WTC11 (cell line): ENCODE measurements around the gene PEBP1. TPM values are rescaled to one million over a fixed set of nuclear protein-coding genes. Genes with fewer than 3 reads are reported as not detected.

Source experiments
- ELF4 ChIP-seq: sonication (generic); formaldehyde crosslinking; IDR thresholded peaks from 2 replicates; pipeline ENCODE4 v1.8.1; 2022; ENCODE audit warnings: low read depth, mild to moderate bottlenecking, moderate library complexity, missing genetic modification reagents
- EMX1 ChIP-seq: fragments of 250-450 bp; sonication (Bioruptor Pico); IDR thresholded peaks from 2 replicates; pipeline ENCODE4 v1.8.0; 2021; ENCODE audit warnings: mild to moderate bottlenecking
- GRHL2 ChIP-seq: fragments of 250-450 bp; sonication (Bioruptor Pico); IDR thresholded peaks from 2 replicates; pipeline ENCODE4 v1.8.0; 2022; ENCODE audit warnings: mild to moderate bottlenecking, moderate library complexity; ENCODE audit not compliant: insufficient replicate concordance, severe bottlenecking
- KAT7 ChIP-seq: sonication (generic); formaldehyde crosslinking; IDR thresholded peaks from 2 replicates; pipeline ENCODE4 v1.8.1; 2023; ENCODE audit warnings: missing genetic modification reagents, mild to moderate bottlenecking, borderline replicate concordance
- MXD4 ChIP-seq: fragments of 250-450 bp; sonication (Bioruptor Pico); IDR thresholded peaks from 2 replicates; pipeline ENCODE4 v1.8.0; 2021; ENCODE audit warnings: mild to moderate bottlenecking, moderate library complexity, borderline replicate concordance
- NR3C1 ChIP-seq: sonication (generic); formaldehyde crosslinking; conservative IDR thresholded peaks from 2 replicates; pipeline ENCODE4 v1.8.1; 2023; ENCODE audit warnings: low read depth, mild to moderate bottlenecking, missing genetic modification reagents
- PRRX2 ChIP-seq: fragments of 250-450 bp; sonication (Bioruptor Pico); IDR thresholded peaks from 2 replicates; pipeline ENCODE4 v1.8.0; 2021; ENCODE audit warnings: mild to moderate bottlenecking
- RELA ChIP-seq: sonication (generic); formaldehyde crosslinking; IDR thresholded peaks from 2 replicates; pipeline ENCODE4 v1.8.1; 2022; ENCODE audit warnings: missing genetic modification reagents, mild to moderate bottlenecking, borderline replicate concordance
- SMAD3 ChIP-seq: sonication (generic); formaldehyde crosslinking; IDR thresholded peaks from 2 replicates; pipeline ENCODE4 v1.8.0; 2022; ENCODE audit warnings: missing genetic modification reagents, mild to moderate bottlenecking, borderline replicate concordance
- TEAD1 ChIP-seq: sonication (generic); formaldehyde crosslinking; IDR thresholded peaks from 2 replicates; pipeline ENCODE4 v1.8.0; 2022; ENCODE audit warnings: mild to moderate bottlenecking, missing genetic modification reagents
- ZNF121 ChIP-seq: sonication (generic); formaldehyde crosslinking; IDR thresholded peaks from 2 replicates; pipeline ENCODE4 v1.8.0; 2023; ENCODE audit warnings: missing genetic modification reagents
- ZNF138 ChIP-seq: sonication (generic); formaldehyde crosslinking; conservative IDR thresholded peaks from 2 replicates; pipeline ENCODE4 v1.8.1; 2022; ENCODE audit warnings: mild to moderate bottlenecking, moderate library complexity, missing genetic modification reagents
- ZNF263 ChIP-seq: sonication (generic); formaldehyde crosslinking; IDR thresholded peaks from 2 replicates; pipeline ENCODE4 v1.8.1; 2022; ENCODE audit warnings: low read depth, mild to moderate bottlenecking, moderate library complexity, missing genetic modification reagents
- ZNF317 ChIP-seq: sonication (generic); formaldehyde crosslinking; IDR thresholded peaks from 2 replicates; pipeline ENCODE4 v1.8.1; 2023; ENCODE audit warnings: low read depth, mild to moderate bottlenecking, moderate library complexity, missing genetic modification reagents, borderline replicate concordance
- ZNF396 ChIP-seq: fragments of 250-450 bp; sonication (Bioruptor Pico); IDR thresholded peaks from 2 replicates; pipeline ENCODE4 v1.8.0; 2021; ENCODE audit warnings: mild to moderate bottlenecking, moderate library complexity, borderline replicate concordance
- total RNA-seq: library from RNA; stranded (reverse); gene quantifications from 3 replicates; pipeline ENCODE4 v1.2.3, GENCODE V29; 2021
- TF ChIP-seq, protein P1 (sequence below): sonication (generic); formaldehyde crosslinking; conservative IDR thresholded peaks from 2 replicates; pipeline ENCODE4 v1.8.1; 2023; ENCODE audit warnings: mild to moderate bottlenecking, low read depth, missing genetic modification reagents, moderate library complexity
- TF ChIP-seq, protein P2 (sequence below): sonication (generic); formaldehyde crosslinking; IDR thresholded peaks from 2 replicates; pipeline ENCODE4 v1.8.1; 2022; ENCODE audit warnings: low read depth, mild to moderate bottlenecking, moderate library complexity, missing genetic modification reagents, borderline replicate concordance
- TF ChIP-seq, protein P3 (sequence below): sonication (generic); formaldehyde crosslinking; IDR thresholded peaks from 2 replicates; pipeline ENCODE4 v1.8.1; 2023; ENCODE audit warnings: mild to moderate bottlenecking, missing genetic modification reagents, moderate library complexity
- TF ChIP-seq, protein P4 (sequence below): sonication (generic); formaldehyde crosslinking; IDR thresholded peaks from 2 replicates; pipeline ENCODE4 v1.8.1; 2022; ENCODE audit warnings: low read depth, missing genetic modification reagents, borderline replicate concordance
- TF ChIP-seq, protein P5 (sequence below): sonication (generic); formaldehyde crosslinking; IDR thresholded peaks from 2 replicates; pipeline ENCODE4 v1.8.0; 2022; ENCODE audit warnings: missing genetic modification reagents
- TF ChIP-seq, protein P6 (sequence below): sonication (generic); formaldehyde crosslinking; IDR thresholded peaks from 2 replicates; pipeline ENCODE4 v1.8.0; 2022; ENCODE audit warnings: mild to moderate bottlenecking, missing genetic modification reagents
- TF ChIP-seq, protein P7 (sequence below): sonication (generic); formaldehyde crosslinking; IDR thresholded peaks from 2 replicates; pipeline ENCODE4 v1.8.1; 2023; ENCODE audit warnings: mild to moderate bottlenecking, missing genetic modification reagents, moderate library complexity
- TF ChIP-seq, protein P8 (sequence below): sonication (generic); formaldehyde crosslinking; IDR thresholded peaks from 2 replicates; pipeline ENCODE4 v1.8.1; 2022; ENCODE audit warnings: mild to moderate bottlenecking, missing genetic modification reagents, moderate library complexity, borderline replicate concordance
- TF ChIP-seq, protein P9 (sequence below): sonication (generic); formaldehyde crosslinking; IDR thresholded peaks from 2 replicates; pipeline ENCODE4 v1.8.0; 2022; ENCODE audit warnings: mild to moderate bottlenecking, missing genetic modification reagents

PEBP1 gene
- total RNA-seq, 1 experiment from 2014 or later: 363 TPM

DNA sequence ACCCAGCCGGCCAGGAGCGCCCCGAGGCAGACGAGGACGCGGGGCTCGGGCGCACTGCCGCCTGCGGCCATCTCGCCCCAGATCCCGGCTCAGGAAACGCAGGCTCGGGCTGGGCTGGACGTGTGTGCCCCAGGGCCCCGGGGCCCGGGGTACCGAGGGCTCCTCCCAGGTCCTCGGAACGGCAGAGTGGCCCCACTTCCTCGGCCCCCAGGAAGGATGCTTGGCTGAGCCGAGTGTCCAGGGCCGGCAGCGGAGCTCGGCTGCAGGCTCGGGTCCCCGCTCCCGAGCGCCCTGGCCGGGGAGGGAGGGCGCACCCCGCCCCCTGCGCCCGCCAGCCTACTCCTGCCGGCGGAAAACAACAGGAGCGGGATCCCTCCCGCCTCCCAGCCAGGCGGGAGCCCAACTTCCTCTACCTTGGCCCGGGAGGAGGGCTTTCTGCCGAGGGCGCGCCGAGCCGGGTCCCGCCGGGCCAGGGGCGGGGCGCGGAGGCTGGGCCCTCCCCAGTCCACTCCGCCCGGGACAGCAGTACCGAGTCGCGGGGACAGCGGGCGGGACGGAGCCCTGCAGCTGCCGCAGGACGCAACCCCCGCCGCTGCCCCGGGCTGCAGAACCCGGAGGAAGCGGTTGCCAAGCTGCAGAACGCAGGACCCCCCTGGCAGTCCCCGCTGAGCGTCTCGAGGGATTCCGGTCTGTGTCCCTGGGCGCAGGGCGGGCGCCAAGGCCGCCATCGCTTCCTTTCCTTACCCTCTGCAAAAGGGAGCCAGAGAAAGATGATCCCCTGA lies 32.1 kb upstream of the PEBP1 start, which contains the start of gene VSIG10 (continued):
- TF ChIP-seq, protein P1, sequence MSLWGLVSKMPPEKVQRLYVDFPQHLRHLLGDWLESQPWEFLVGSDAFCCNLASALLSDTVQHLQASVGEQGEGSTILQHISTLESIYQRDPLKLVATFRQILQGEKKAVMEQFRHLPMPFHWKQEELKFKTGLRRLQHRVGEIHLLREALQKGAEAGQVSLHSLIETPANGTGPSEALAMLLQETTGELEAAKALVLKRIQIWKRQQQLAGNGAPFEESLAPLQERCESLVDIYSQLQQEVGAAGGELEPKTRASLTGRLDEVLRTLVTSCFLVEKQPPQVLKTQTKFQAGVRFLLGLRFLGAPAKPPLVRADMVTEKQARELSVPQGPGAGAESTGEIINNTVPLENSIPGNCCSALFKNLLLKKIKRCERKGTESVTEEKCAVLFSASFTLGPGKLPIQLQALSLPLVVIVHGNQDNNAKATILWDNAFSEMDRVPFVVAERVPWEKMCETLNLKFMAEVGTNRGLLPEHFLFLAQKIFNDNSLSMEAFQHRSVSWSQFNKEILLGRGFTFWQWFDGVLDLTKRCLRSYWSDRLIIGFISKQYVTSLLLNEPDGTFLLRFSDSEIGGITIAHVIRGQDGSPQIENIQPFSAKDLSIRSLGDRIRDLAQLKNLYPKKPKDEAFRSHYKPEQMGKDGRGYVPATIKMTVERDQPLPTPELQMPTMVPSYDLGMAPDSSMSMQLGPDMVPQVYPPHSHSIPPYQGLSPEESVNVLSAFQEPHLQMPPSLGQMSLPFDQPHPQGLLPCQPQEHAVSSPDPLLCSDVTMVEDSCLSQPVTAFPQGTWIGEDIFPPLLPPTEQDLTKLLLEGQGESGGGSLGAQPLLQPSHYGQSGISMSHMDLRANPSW (CRISPR knock-in tag): no peak
- TF ChIP-seq SMAD3 (CRISPR knock-in tag) (no peak), GRHL2 (CRISPR knock-in tag) (no peak), PRRX2 (CRISPR knock-in tag) (no peak), ZNF121 (CRISPR knock-in tag) (no peak), NR3C1 (CRISPR knock-in tag) (0 out of 2 replicates have a peak, but pooled peaks have one; percentile 46), ZNF317 (CRISPR knock-in tag) (no peak), ELF4 (CRISPR knock-in tag) (no peak; the same call in 1 of the 2 replicates), RELA (CRISPR knock-in tag) (no peak), ZNF138 (no peak), EMX1 (CRISPR knock-in tag) (no peak), KAT7 (CRISPR knock-in tag) (no peak), ZNF263 (peak; percentile 37; the same call in 1 of the 2 replicates), ZNF396 (CRISPR knock-in tag) (no peak), TEAD1 (CRISPR knock-in tag) (no peak), MXD4 (CRISPR knock-in tag) (no peak)
- TF ChIP-seq, protein P2, sequence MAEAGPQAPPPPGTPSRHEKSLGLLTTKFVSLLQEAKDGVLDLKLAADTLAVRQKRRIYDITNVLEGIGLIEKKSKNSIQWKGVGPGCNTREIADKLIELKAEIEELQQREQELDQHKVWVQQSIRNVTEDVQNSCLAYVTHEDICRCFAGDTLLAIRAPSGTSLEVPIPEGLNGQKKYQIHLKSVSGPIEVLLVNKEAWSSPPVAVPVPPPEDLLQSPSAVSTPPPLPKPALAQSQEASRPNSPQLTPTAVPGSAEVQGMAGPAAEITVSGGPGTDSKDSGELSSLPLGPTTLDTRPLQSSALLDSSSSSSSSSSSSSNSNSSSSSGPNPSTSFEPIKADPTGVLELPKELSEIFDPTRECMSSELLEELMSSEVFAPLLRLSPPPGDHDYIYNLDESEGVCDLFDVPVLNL (CRISPR knock-in tag): no peak; the same call in 1 of the 2 replicates
- TF ChIP-seq, protein P3, sequence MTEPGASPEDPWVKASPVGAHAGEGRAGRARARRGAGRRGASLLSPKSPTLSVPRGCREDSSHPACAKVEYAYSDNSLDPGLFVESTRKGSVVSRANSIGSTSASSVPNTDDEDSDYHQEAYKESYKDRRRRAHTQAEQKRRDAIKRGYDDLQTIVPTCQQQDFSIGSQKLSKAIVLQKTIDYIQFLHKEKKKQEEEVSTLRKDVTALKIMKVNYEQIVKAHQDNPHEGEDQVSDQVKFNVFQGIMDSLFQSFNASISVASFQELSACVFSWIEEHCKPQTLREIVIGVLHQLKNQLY (CRISPR knock-in tag): no peak
- TF ChIP-seq, protein P4, sequence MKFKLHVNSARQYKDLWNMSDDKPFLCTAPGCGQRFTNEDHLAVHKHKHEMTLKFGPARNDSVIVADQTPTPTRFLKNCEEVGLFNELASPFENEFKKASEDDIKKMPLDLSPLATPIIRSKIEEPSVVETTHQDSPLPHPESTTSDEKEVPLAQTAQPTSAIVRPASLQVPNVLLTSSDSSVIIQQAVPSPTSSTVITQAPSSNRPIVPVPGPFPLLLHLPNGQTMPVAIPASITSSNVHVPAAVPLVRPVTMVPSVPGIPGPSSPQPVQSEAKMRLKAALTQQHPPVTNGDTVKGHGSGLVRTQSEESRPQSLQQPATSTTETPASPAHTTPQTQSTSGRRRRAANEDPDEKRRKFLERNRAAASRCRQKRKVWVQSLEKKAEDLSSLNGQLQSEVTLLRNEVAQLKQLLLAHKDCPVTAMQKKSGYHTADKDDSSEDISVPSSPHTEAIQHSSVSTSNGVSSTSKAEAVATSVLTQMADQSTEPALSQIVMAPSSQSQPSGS (CRISPR knock-in tag): no peak
- TF ChIP-seq, protein P5, sequence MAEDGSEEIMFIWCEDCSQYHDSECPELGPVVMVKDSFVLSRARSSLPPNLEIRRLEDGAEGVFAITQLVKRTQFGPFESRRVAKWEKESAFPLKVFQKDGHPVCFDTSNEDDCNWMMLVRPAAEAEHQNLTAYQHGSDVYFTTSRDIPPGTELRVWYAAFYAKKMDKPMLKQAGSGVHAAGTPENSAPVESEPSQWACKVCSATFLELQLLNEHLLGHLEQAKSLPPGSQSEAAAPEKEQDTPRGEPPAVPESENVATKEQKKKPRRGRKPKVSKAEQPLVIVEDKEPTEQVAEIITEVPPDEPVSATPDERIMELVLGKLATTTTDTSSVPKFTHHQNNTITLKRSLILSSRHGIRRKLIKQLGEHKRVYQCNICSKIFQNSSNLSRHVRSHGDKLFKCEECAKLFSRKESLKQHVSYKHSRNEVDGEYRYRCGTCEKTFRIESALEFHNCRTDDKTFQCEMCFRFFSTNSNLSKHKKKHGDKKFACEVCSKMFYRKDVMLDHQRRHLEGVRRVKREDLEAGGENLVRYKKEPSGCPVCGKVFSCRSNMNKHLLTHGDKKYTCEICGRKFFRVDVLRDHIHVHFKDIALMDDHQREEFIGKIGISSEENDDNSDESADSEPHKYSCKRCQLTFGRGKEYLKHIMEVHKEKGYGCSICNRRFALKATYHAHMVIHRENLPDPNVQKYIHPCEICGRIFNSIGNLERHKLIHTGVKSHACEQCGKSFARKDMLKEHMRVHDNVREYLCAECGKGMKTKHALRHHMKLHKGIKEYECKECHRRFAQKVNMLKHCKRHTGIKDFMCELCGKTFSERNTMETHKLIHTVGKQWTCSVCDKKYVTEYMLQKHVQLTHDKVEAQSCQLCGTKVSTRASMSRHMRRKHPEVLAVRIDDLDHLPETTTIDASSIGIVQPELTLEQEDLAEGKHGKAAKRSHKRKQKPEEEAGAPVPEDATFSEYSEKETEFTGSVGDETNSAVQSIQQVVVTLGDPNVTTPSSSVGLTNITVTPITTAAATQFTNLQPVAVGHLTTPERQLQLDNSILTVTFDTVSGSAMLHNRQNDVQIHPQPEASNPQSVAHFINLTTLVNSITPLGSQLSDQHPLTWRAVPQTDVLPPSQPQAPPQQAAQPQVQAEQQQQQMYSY (CRISPR knock-in tag): no peak; the same call in 1 of the 2 replicates
- TF ChIP-seq, protein P6, sequence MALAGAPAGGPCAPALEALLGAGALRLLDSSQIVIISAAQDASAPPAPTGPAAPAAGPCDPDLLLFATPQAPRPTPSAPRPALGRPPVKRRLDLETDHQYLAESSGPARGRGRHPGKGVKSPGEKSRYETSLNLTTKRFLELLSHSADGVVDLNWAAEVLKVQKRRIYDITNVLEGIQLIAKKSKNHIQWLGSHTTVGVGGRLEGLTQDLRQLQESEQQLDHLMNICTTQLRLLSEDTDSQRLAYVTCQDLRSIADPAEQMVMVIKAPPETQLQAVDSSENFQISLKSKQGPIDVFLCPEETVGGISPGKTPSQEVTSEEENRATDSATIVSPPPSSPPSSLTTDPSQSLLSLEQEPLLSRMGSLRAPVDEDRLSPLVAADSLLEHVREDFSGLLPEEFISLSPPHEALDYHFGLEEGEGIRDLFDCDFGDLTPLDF: no peak
- TF ChIP-seq, protein P7, sequence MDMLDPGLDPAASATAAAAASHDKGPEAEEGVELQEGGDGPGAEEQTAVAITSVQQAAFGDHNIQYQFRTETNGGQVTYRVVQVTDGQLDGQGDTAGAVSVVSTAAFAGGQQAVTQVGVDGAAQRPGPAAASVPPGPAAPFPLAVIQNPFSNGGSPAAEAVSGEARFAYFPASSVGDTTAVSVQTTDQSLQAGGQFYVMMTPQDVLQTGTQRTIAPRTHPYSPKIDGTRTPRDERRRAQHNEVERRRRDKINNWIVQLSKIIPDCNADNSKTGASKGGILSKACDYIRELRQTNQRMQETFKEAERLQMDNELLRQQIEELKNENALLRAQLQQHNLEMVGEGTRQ (CRISPR knock-in tag): no peak
- TF ChIP-seq, protein P8, sequence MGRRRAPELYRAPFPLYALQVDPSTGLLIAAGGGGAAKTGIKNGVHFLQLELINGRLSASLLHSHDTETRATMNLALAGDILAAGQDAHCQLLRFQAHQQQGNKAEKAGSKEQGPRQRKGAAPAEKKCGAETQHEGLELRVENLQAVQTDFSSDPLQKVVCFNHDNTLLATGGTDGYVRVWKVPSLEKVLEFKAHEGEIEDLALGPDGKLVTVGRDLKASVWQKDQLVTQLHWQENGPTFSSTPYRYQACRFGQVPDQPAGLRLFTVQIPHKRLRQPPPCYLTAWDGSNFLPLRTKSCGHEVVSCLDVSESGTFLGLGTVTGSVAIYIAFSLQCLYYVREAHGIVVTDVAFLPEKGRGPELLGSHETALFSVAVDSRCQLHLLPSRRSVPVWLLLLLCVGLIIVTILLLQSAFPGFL: no peak
- TF ChIP-seq, protein P9, sequence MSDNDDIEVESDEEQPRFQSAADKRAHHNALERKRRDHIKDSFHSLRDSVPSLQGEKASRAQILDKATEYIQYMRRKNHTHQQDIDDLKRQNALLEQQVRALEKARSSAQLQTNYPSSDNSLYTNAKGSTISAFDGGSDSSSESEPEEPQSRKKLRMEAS (CRISPR knock-in tag): no peak; the same call in 1 of the 2 replicates
